Breast epithelium (tissue), 4 donors: Measurements from ENCODE around the gene BFSP1. TPM values are rescaled to one million over a fixed set of nuclear protein-coding genes. Genes with fewer than 3 reads are reported as not detected.

Experiments
- DNase-seq, 2 donors: peaks; one replicate each; pipeline ENCODE4 v3.0.0-alpha.2; 2019; ENCODE audit warnings: low spot score in 2 of 2
- H3K27ac ChIP-seq, 2 donors: fragments of 200-600 bp; sonication (generic) in 1 of 2; one replicate each; pipeline ENCODE4 v1.5.1; 2016 to 2019; ENCODE audit warnings: mild to moderate bottlenecking in 1 of 2
- H3K27me3 ChIP-seq, 2 donors: fragments of 200-600 bp; sonication (generic) in 1 of 2; one replicate each; pipeline versions ENCODE4 v1.5.1 to v1.6.0; 2017 to 2019; ENCODE audit warnings: control low read depth in 1 of 2, mild to moderate bottlenecking in 1 of 2
- H3K36me3 ChIP-seq: fragments of 200-600 bp; one replicate; pipeline ENCODE4 v1.5.1; 2019
- H3K4me1 ChIP-seq, 2 donors: fragments of 200-600 bp; sonication (generic); one replicate each; pipeline ENCODE4 v1.5.1; 2016 to 2019; ENCODE audit warnings: control low read depth in 1 of 2
- H3K4me3 ChIP-seq, 3 donors: fragments of 200-600 bp; sonication (generic); 1 replicate in 2 of 3; 2 replicates in 1 of 3; pipeline ENCODE4 v1.5.1; 2016 to 2019; ENCODE audit warnings: mild to moderate bottlenecking in 3 of 3, moderate library complexity in 2 of 3
- H3K9me3 ChIP-seq, 2 donors: fragments of 200-600 bp; sonication (generic) in 1 of 2; one replicate each; pipeline ENCODE4 v1.5.1; 2016 to 2019; ENCODE audit warnings: control low read depth in 1 of 2
- POLR2A ChIP-seq: fragments of 450-650 bp; IDR thresholded peaks from one replicate; pipeline ENCODE4 v1.6.1; 2016; ENCODE audit warnings: antibody characterized with exemption, mild to moderate bottlenecking, moderate library complexity
- POLR2AphosphoS5 ChIP-seq, 3 donors: sonication (generic); formaldehyde crosslinking; IDR thresholded peaks; one replicate each; pipeline ENCODE4 v1.6.1; 2017; ENCODE audit warnings: antibody characterized with exemption in 3 of 3
- intact Hi-C: fragments of 100-400 bp; cut with DNase I; formaldehyde crosslinking; loops from one replicate; pipeline ENCODE4 v1.15.1; 2023; ENCODE audit warnings: low total_unique reads
- total RNA-seq, 3 donors: library from RNA; depleted of rRNA; stranded (reverse); fragments of >200 nt; gene quantifications; one replicate each; pipeline ENCODE4 v1.1.0, GENCODE V29; 2016
- TF ChIP-seq, protein P1 (sequence below), 3 donors: fragments of 450-650 bp; IDR thresholded peaks; one replicate each; pipeline ENCODE4 v1.5.1; 2016 to 2017; ENCODE audit warnings: antibody characterized with exemption in 3 of 3, mild to moderate bottlenecking in 3 of 3, moderate library complexity in 3 of 3

BFSP1 gene
- total RNA-seq, 3 donors from 2014 or later = 0.80 to 2.8 (median 1.6) TPM

DNA sequence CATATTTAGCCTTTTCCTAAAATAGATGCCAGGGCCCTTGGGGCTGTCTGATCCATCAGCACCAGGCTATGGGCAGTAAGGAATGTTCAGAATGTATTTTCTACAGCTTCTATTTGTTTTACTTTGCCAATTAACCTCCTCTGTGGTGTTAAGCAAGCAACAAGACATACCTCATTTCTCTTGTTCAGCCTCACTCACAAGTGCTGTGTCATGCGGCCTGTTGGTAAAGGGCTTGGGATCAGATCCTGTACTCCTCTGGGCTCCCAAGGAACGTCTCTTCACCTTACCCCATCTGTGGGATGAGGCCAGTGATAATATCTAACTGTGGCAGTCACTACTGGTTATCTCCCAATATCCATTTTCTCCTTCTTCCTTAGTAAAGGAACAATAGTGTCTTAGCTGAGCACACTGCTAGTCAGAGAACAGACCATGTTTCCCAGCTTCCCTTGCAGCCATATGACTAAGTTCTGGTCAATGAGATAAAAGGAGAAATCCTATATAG lies 31.7 kb upstream of the BFSP1 start:
- intact Hi-C loops = no loop called here
- Histone ChIP-seq H3K9me3 (no peaks in the 10 kb centered on the region), H3K4me3 (no peak overlapping the region), H3K27me3 (no peaks in the 10 kb centered on the region), H3K4me1 (peaks cover under 1 to 8% of the 10 kb centered on the region in 2 donors), H3K27ac (peak overlapping the region; percentile 86 to 87), H3K36me3 (no peaks in the 10 kb centered on the region)
- DNase-seq = peak in 1 of 2 donors; percentile 57
- TF ChIP-seq POLR2AphosphoS5 (IDR thresholded peaks at IDR 0.05) = no peak
- no peak for TF ChIP-seq POLR2A
- TF ChIP-seq, protein P1, sequence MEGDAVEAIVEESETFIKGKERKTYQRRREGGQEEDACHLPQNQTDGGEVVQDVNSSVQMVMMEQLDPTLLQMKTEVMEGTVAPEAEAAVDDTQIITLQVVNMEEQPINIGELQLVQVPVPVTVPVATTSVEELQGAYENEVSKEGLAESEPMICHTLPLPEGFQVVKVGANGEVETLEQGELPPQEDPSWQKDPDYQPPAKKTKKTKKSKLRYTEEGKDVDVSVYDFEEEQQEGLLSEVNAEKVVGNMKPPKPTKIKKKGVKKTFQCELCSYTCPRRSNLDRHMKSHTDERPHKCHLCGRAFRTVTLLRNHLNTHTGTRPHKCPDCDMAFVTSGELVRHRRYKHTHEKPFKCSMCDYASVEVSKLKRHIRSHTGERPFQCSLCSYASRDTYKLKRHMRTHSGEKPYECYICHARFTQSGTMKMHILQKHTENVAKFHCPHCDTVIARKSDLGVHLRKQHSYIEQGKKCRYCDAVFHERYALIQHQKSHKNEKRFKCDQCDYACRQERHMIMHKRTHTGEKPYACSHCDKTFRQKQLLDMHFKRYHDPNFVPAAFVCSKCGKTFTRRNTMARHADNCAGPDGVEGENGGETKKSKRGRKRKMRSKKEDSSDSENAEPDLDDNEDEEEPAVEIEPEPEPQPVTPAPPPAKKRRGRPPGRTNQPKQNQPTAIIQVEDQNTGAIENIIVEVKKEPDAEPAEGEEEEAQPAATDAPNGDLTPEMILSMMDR (IDR thresholded peaks at IDR 0.05) = no peak

DNA sequence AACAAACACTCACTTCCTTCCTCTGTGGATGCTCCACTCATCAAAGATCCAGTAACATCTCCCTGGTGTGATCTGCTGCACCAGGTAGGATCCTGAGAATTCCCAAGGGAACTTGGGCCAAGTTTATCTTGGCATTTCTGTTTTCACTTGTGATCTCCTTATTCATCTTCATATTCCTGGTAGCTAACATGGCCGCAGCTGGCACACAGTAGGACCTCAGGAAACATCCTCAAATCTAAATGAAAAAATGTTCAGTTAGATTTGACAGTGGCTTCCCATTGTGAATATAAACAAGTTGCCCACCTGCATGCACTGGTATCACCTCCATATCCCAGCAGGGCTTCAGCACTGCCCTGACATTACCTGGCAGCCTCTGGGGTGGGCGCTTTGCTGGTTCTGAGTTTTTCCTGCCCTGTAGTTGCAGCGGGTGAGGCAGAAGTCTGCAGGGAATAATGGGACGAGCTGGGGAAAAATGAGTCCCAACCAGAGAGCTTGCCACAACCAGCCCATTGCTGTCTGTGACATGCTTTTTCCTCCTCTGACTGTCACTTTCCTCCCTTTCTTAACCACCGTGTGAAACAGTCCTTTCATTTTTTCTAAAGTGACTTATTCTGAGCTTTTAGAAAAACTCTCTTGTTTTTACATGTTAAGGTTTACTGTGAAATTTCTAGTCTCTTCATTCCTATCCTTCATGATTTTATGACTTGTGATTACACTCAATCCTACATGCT lies 29.3 kb upstream of the BFSP1 start:
- H3K27ac ChIP-seq = peak overlapping the region in 1 of 2 donors; percentile 12
- no peak for DNase-seq
- intact Hi-C loops = loop anchor here (1.0 kb wide), 1 partner anchor 33 kb away; no protein-coding TSS in a partner anchor
- no peaks in the 10 kb centered on the region for H3K9me3 ChIP-seq
- no peak overlapping the region for H3K4me3 ChIP-seq
- TF ChIP-seq, protein P1 (IDR thresholded peaks at IDR 0.05) = no peak
- TF ChIP-seq POLR2AphosphoS5 (IDR thresholded peaks at IDR 0.05) (no peak), POLR2A (no peak)
- H3K4me1 ChIP-seq = peaks cover 9 to 13% of the 10 kb centered on the region in 2 donors
- H3K27me3 ChIP-seq = no peaks in the 10 kb centered on the region
- H3K36me3 ChIP-seq = no peaks in the 10 kb centered on the region

DNA sequence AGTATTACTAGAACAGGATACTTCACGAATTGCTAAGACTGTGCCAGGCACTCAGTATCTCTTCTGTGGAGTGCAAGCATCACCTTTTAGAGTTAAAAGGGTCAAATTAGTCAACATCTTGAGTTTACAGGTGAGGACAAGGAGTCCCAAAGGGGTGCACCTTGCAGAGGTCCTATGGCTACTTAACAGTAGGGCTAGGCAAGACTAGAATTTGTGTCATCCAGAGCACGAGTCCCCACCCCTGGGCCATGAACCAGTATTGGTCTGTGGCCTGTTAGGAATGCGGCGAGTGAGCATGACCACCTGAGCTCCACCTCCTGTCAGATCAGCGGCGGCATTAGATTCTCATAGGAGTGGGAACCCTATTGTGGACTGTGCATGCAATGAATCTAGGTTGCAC lies 28.2 kb upstream of the BFSP1 start:
- Histone ChIP-seq H3K4me1 (peaks cover 9 to 13% of the 10 kb centered on the region in 2 donors), H3K36me3 (no peaks in the 10 kb centered on the region), H3K27me3 (no peaks in the 10 kb centered on the region), H3K27ac (peak overlapping the region; percentile 92 to 93), H3K4me3 (no peak overlapping the region), H3K9me3 (no peaks in the 10 kb centered on the region)
- TF ChIP-seq, protein P1 (IDR thresholded peaks at IDR 0.05) = no peak
- TF ChIP-seq POLR2A = no peak
- TF ChIP-seq POLR2AphosphoS5 (IDR thresholded peaks at IDR 0.05) = no peak
- DNase-seq = no peak
- intact Hi-C loops = no loop called here

DNA sequence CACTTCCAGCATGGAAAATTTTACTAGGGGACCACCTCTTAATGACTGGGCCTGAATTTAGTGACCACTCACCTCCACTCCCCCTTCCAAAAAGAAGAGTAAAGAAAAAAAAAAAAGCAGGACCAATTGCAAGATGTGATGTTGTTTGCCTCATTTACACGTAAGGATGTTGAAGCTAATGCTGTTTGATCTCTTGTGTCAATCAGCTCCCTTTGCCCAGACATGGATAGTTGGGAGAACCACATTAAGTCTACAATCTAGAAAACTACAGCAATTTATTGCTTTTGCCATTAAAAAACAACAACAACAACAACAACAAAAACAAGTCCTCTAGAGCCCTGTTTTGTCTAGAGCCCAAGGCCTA lies 27.7 kb upstream of the BFSP1 start:
- Histone ChIP-seq H3K27ac (peak overlapping the region; percentile 92 to 93), H3K4me3 (no peak overlapping the region)
- TF ChIP-seq POLR2A = no peak
- TF ChIP-seq, protein P1 (IDR thresholded peaks at IDR 0.05) = no peak
- no peak for TF ChIP-seq POLR2AphosphoS5 (IDR thresholded peaks at IDR 0.05)

DNA sequence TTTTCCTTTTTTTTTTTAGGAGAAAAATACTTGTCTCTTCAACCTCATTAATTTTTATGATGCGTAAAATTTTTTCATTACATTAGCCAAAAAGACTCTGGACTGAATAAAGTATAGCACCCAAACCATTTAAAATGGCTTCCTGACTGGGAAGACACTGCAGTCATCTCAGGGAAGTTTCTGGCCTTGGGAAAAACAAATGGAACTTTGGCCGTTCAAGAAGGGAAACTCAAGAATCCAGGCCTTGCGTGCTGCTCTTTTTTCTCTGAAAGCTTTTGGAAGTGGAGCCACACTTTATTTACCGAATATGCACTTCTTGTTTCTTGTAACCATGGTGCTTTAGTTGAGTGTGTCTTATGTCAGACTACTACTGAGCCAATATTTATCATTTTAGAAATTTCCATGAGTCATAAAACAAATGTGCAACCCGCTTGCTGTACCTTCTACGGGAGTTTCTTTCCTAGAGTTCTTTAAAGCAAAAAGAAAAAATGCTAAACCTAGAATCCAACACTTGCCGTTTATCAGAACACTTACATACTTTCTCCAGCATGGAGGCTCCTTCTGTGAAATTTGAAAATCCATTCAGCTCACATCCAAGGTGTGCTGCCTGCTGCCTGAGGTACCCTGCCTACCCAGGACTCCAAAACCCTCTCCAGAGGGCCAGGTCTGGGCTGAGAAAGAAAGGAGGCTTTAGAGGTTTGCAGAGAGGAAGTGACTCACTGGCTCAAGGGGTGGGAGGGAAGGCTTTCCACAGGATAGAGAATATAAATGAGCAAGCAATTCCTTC lies 27.2 kb upstream of the BFSP1 start:
- TF ChIP-seq POLR2A = no peak
- peak in 1 of 3 donors; percentile 44 for TF ChIP-seq POLR2AphosphoS5 (IDR thresholded peaks at IDR 0.05)
- H3K4me3 ChIP-seq = peak overlapping the region in 1 of 3 donors; percentile 31

More for the DNA sequence above, 27.7 kb upstream of the BFSP1 start:
- Histone ChIP-seq H3K27me3 (no peaks in the 10 kb centered on the region), H3K4me1 (peaks cover 9 to 13% of the 10 kb centered on the region in 2 donors), H3K36me3 (no peaks in the 10 kb centered on the region), H3K9me3 (no peaks in the 10 kb centered on the region)
- intact Hi-C loops = no loop called here
- DNase-seq = no peak

More for the DNA sequence above, 27.2 kb upstream of the BFSP1 start:
- intact Hi-C loops = no loop called here
- H3K4me1 ChIP-seq = peaks cover 9 to 13% of the 10 kb centered on the region in 2 donors
- H3K36me3 ChIP-seq = no peaks in the 10 kb centered on the region
- no peak for DNase-seq
- H3K9me3 ChIP-seq = no peaks in the 10 kb centered on the region
- H3K27ac ChIP-seq = peak overlapping the region; percentile 92 to 93
- no peaks in the 10 kb centered on the region for H3K27me3 ChIP-seq
